ENCODE measurements around the gene PMM2.

- TF ChIP-seq POLR2AphosphoS5 (IDR thresholded peaks at IDR 0.05) (no peak), CTCF (IDR thresholded peaks at IDR 0.05) (no peak), EP300 (IDR thresholded peaks at IDR 0.05) (no peak), POLR2A (IDR thresholded peaks at IDR 0.05) (no peak)
Observed at GRCh38 chr16:8767176-8767575, 30.5 kb upstream of the PMM2 start.

Measured in gastroesophageal sphincter (tissue), 3 donors.